Measurements from ENCODE around the gene SCAMP5. TPM values are rescaled to one million over a fixed set of nuclear protein-coding genes. Genes with fewer than 3 reads are reported as not detected.
A peak's percentile ranks its signal among the peaks of the same experiment; 100 is the strongest.

SCAMP5 gene
- total RNA-seq, 4 donors from 2014 or later = 7.6 to 16.7 (median 10.1) TPM

- Histone ChIP-seq H3K4me1 (peaks cover 19 to 32% of the 10 kb centered on the region in 2 donors), H3K27me3 (no peaks in the 10 kb centered on the region), H3K36me3 (no peaks in the 10 kb centered on the region), H3K4me3 (replicated peaks in 1 of 3) (no peak overlapping the region), H3K27ac (peak overlapping the region in 2 of 3 donors; percentile 1 to 26), H3K9me3 (no peaks in the 10 kb centered on the region)
- no peak for TF ChIP-seq CTCF (IDR thresholded peaks at IDR 0.05)
- TF ChIP-seq POLR2A (IDR thresholded peaks at IDR 0.05) = no peak
- WGBS, 2 donors = 14 to 24% methylated on average over 3 of the region's 3 CpGs
- intact Hi-C loops (cut with DNase I) = no loop called here
- no peak for DNase-seq
Measured at GRCh38 chr15:74964794-74965193, 30.6 kb upstream of the SCAMP5 start.

- no peak for TF ChIP-seq POLR2A (IDR thresholded peaks at IDR 0.05)
- TF ChIP-seq CTCF (IDR thresholded peaks at IDR 0.05) = no peak
- Histone ChIP-seq H3K27me3 (no peaks in the 10 kb centered on the region), H3K4me1 (peaks cover 6 to 11% of the 10 kb centered on the region in 2 donors), H3K4me3 (replicated peaks in 1 of 3) (no peak overlapping the region), H3K9me3 (no peaks in the 10 kb centered on the region), H3K27ac (no peak overlapping the region), H3K36me3 (no peaks in the 10 kb centered on the region)
- WGBS, 2 donors = 85 to 95% methylated on average over 5 of the region's 5 CpGs
- DNase-seq = no peak
- intact Hi-C loops (cut with DNase I) = no loop called here
Measured at GRCh38 chr15:74967670-74968069, 27.7 kb upstream of the SCAMP5 start.

- Histone ChIP-seq H3K9me3 (no peaks in the 10 kb centered on the region), H3K4me1 (no peaks in the 10 kb centered on the region), H3K27ac (no peak overlapping the region), H3K27me3 (no peaks in the 10 kb centered on the region), H3K4me3 (replicated peaks in 1 of 3) (no peak overlapping the region), H3K36me3 (no peaks in the 10 kb centered on the region)
- DNase-seq = no peak
- TF ChIP-seq CTCF (IDR thresholded peaks at IDR 0.05) = no peak
- no peak for TF ChIP-seq POLR2A (IDR thresholded peaks at IDR 0.05)
- WGBS, 2 donors = 83 to 91% methylated on average over 1 of the region's 1 CpG
- intact Hi-C loops (cut with DNase I) = no loop called here
Measured at GRCh38 chr15:74976159-74976558, 19.2 kb upstream of the SCAMP5 start.

- intact Hi-C loops (cut with DNase I) = no loop called here
- no peaks in the 10 kb centered on the region for H3K9me3 ChIP-seq
- no peaks in the 10 kb centered on the region for H3K4me1 ChIP-seq
- DNase-seq = no peak
- H3K36me3 ChIP-seq = no peaks in the 10 kb centered on the region
- H3K27me3 ChIP-seq = no peaks in the 10 kb centered on the region
- no peak for TF ChIP-seq POLR2A (IDR thresholded peaks at IDR 0.05)
- TF ChIP-seq CTCF (IDR thresholded peaks at IDR 0.05) = no peak
- H3K27ac ChIP-seq = no peak overlapping the region
- 69 to 79% methylated on average over 4 of the region's 4 CpGs for WGBS, 2 donors
- H3K4me3 ChIP-seq (replicated peaks in 1 of 3) = no peak overlapping the region
Measured at GRCh38 chr15:74977599-74977998, 17.8 kb upstream of the SCAMP5 start.

GRCh38 chr15:74978077-74978476, 17.3 kb upstream of the SCAMP5 start:
- 94 to 96% methylated on average over 1 of the region's 1 CpG for WGBS, 2 donors

More at GRCh38 chr15:74978077-74978476, 17.3 kb upstream of the SCAMP5 start:
- H3K27me3 ChIP-seq = no peaks in the 10 kb centered on the region
- no peaks in the 10 kb centered on the region for H3K4me1 ChIP-seq
- H3K9me3 ChIP-seq = no peaks in the 10 kb centered on the region
- intact Hi-C loops (cut with DNase I) = no loop called here
- H3K4me3 ChIP-seq (replicated peaks in 1 of 3) = no peak overlapping the region
- no peaks in the 10 kb centered on the region for H3K36me3 ChIP-seq
- no peak overlapping the region for H3K27ac ChIP-seq
- no peak for DNase-seq
- TF ChIP-seq CTCF (IDR thresholded peaks at IDR 0.05) (no peak), POLR2A (IDR thresholded peaks at IDR 0.05) (no peak)
